Natural killer cell (primary cell): ENCODE data around the gene PRDM10. TPM values are rescaled to one million over a fixed set of nuclear protein-coding genes. Genes with fewer than 3 reads are reported as not detected.
"Not testable (repeated sequence)": the region's sequence is repeated elsewhere in the genome, so short reads cannot be mapped to it uniquely, and the experiment has no call there.

Experiments
- ATAC-seq, 3 donors: fragments of 150-1000 bp in 2 of 3; fragments of 200-7000 bp in 1 of 3; cut with Tn5 transposase; 1 replicate in 1 of 3; 2 replicates in 2 of 3; pipeline ENCODE4 v1.10.0; 2021; ENCODE audit warnings: mild to moderate bottlenecking in 2 of 3, moderate library complexity in 2 of 3
- DNase-seq, 2 donors: peaks; one replicate each; pipeline versions ENCODE4 v3.0.0 to v3.0.0-alpha.2; 2013 to 2021; ENCODE audit warnings: mixed read lengths in 1 of 2
- H3K27ac ChIP-seq: one replicate; pipeline ENCODE4 v1.5.1; 2013; ENCODE audit warnings: mild to moderate bottlenecking, low read length
- H3K27me3 ChIP-seq: one replicate; pipeline ENCODE4 v1.6.1; 2013; ENCODE audit warnings: low read length; ENCODE audit not compliant: control insufficient read depth, insufficient read depth
- H3K36me3 ChIP-seq: one replicate; pipeline ENCODE4 v1.6.1; 2013; ENCODE audit warnings: low read length; ENCODE audit not compliant: control insufficient read depth, insufficient read depth
- H3K4me1 ChIP-seq: one replicate; pipeline ENCODE4 v1.6.1; 2013; ENCODE audit warnings: low read length; ENCODE audit not compliant: control insufficient read depth, insufficient read depth
- H3K4me3 ChIP-seq: one replicate; pipeline ENCODE4 v1.5.1; 2013; ENCODE audit warnings: low read length
- H3K9me3 ChIP-seq: one replicate; pipeline ENCODE4 v1.6.1; 2013; ENCODE audit warnings: low read length; ENCODE audit not compliant: control insufficient read depth, insufficient read depth
- H3K27ac Mint-ChIP-seq, 2 donors: one replicate each; pipeline ENCODE4 v1.8.0; 2022; ENCODE audit warnings: mild to moderate bottlenecking in 2 of 2, mixed read lengths in 2 of 2, moderate library complexity in 1 of 2
- H3K27me3 Mint-ChIP-seq, 2 donors: one replicate each; pipeline ENCODE4 v1.8.0; 2022; ENCODE audit warnings: low read depth in 2 of 2, mixed read lengths in 2 of 2
- H3K36me3 Mint-ChIP-seq: one replicate; pipeline ENCODE4 v1.8.0; 2022; ENCODE audit warnings: mixed read lengths
- H3K4me1 Mint-ChIP-seq, 2 donors: one replicate each; pipeline ENCODE4 v1.8.0; 2022; ENCODE audit warnings: mixed read lengths in 2 of 2
- H3K4me3 Mint-ChIP-seq: one replicate; pipeline ENCODE4 v1.8.0; 2022; ENCODE audit warnings: mild to moderate bottlenecking, moderate library complexity, mixed read lengths
- H3K9me3 Mint-ChIP-seq, 2 donors: one replicate each; pipeline ENCODE4 v1.8.0; 2022; ENCODE audit warnings: mixed read lengths in 2 of 2
- CTCF ChIP-seq: fragments of 200-600 bp; IDR thresholded peaks from one replicate; pipeline ENCODE4 v1.8.0; 2022; ENCODE audit warnings: antibody characterized with exemption
- WGBS: methylation state at CpG from one replicate; pipeline ENCODE4 v1.1.7; 2013; ENCODE audit warnings: missing lambda C conversion rate; ENCODE audit not compliant: insufficient coverage; 5-methylcytosine and 5-hydroxymethylcytosine counted together
- intact Hi-C: fragments of 100-400 bp; cut with micrococcal nuclease; formaldehyde crosslinking; loops from one replicate; pipeline ENCODE4 v1.14.2; 2022
- total RNA-seq, 4 donors: library from RNA; stranded (reverse); fragments of 120-200 nt in 1 of 4; gene quantifications; one replicate each; pipeline versions ENCODE4 v1.2.3 to v1.2.4, GENCODE V29; 2013 to 2022

PRDM10 gene
- total RNA-seq, 3 donors from 2014 or later (not counting 1 experiment from before 2014, with no cell fraction given), result 10.3 to 13.1 (median 12.5) TPM

DNA sequence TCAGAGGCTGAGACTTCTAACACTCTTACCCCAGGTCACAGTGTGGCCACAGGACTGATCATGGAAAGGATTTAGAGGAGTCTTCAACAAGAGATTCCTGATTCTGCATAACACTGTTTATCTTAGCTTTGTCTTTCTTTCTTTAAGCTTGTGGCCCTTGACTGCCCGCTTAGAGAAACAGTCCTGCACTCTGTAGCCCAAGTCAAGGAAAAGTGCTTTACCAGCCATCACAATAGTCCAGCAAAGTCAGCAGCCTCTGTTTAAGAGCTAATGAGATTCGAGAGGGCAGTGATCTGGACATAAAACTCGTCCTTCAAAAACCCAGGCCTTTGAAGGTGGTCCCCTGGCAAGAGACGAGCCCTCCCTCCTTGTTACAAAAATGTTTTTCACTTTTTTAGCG, 30.0 kb downstream of the PRDM10 start:
- WGBS, result 53% methylated on average over 4 of the region's 5 CpGs
- intact Hi-C loops, result no loop called here
- TF ChIP-seq CTCF, result no peak
- no peak overlapping the region for H3K4me3 ChIP-seq
- H3K36me3 ChIP-seq, result no peaks in the 10 kb centered on the region
- Mint-ChIP-seq H3K4me3 (no peak overlapping the region), H3K27ac (peak overlapping the region; percentile 53 to 61), H3K36me3 (no peaks in the 10 kb centered on the region), H3K4me1 (peaks cover 23 to 49% of the 10 kb centered on the region in 2 donors), H3K27me3 (no peaks in the 10 kb centered on the region), H3K9me3 (no peaks in the 10 kb centered on the region)
- ATAC-seq, result no peak
- no peak overlapping the region for H3K27ac ChIP-seq
- H3K9me3 ChIP-seq, result no peaks in the 10 kb centered on the region
- H3K4me1 ChIP-seq, result peaks cover 3% of the 10 kb centered on the region
- DNase-seq, result no peak
- no peaks in the 10 kb centered on the region for H3K27me3 ChIP-seq

- ATAC-seq, H3K27me3 ChIP-seq, H3K4me1 ChIP-seq, H3K36me3 Mint-ChIP-seq, intact Hi-C loops, H3K4me3 ChIP-seq, H3K9me3 ChIP-seq, H3K9me3 Mint-ChIP-seq, DNase-seq, H3K27ac ChIP-seq, H3K27me3 Mint-ChIP-seq, H3K4me3 Mint-ChIP-seq, H3K36me3 ChIP-seq: not testable (repeated sequence)
- WGBS, result 97% methylated on average over 29 of the region's 29 CpGs
- Mint-ChIP-seq H3K27ac (peak overlapping the region in 1 of 2 donors; percentile 53), H3K4me1 (peaks cover 23 to 49% of the 10 kb centered on the region in 2 donors)
Measured at GRCh38 chr11:129971856-129972255, 30.8 kb downstream of the PRDM10 start.

DNA sequence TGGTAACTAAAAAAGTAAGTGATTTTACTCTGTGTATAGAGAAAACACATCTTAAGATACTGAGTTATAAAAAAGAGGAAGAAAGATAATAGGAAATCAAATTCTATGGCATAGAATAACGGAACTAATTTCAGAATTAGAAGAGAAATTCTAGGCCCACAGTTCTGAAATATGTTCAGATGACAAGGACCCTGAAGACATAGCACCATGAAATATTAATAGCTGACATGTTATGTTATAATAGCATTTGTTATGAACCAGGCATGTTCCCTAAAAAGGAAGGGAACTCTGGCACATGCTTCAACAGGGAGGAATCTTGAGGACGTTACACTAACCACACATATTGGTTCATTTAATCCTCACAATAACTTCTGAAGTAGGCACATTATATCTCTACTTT, 32.7 kb downstream of the PRDM10 start:
- H3K9me3 ChIP-seq, result no peaks in the 10 kb centered on the region
- WGBS, result 71% methylated on average over 1 of the region's 2 CpGs
- Mint-ChIP-seq H3K36me3 (no peaks in the 10 kb centered on the region), H3K27ac (no peak overlapping the region), H3K9me3 (no peaks in the 10 kb centered on the region), H3K4me3 (no peak overlapping the region), H3K27me3 (no peaks in the 10 kb centered on the region), H3K4me1 (peaks cover 18 to 43% of the 10 kb centered on the region in 2 donors)
- ATAC-seq (no peak), DNase-seq (no peak)
- H3K4me1 ChIP-seq, result peaks cover 3% of the 10 kb centered on the region
- intact Hi-C loops, result no loop called here
- no peaks in the 10 kb centered on the region for H3K27me3 ChIP-seq
- H3K27ac ChIP-seq, result no peak overlapping the region
- H3K36me3 ChIP-seq, result no peaks in the 10 kb centered on the region
- no peak overlapping the region for H3K4me3 ChIP-seq
- TF ChIP-seq CTCF, result no peak

- Histone ChIP-seq H3K27me3 (no peaks in the 10 kb centered on the region), H3K4me3 (no peak overlapping the region), H3K27ac (no peak overlapping the region), H3K9me3 (no peaks in the 10 kb centered on the region), H3K36me3 (no peaks in the 10 kb centered on the region), H3K4me1 (peaks cover 3% of the 10 kb centered on the region)
- Mint-ChIP-seq H3K4me1 (peaks cover 21 to 42% of the 10 kb centered on the region in 2 donors), H3K27ac (no peak overlapping the region), H3K27me3 (no peaks in the 10 kb centered on the region), H3K36me3 (no peaks in the 10 kb centered on the region), H3K9me3 (no peaks in the 10 kb centered on the region), H3K4me3 (no peak overlapping the region)
- DNase-seq, result no peak
- intact Hi-C loops, result no loop called here
- 79% methylated on average over 7 of the region's 9 CpGs for WGBS
- no peak for TF ChIP-seq CTCF
- ATAC-seq, result no peak
Measured at GRCh38 chr11:129968591-129969419, 33.8 kb downstream of the PRDM10 start.
